HCT116 (cell line): Measurements from ENCODE around the gene OR10G7. TPM values are rescaled to one million over a fixed set of nuclear protein-coding genes. Genes with fewer than 3 reads are reported as not detected.

Experiments
- ATAC-seq: fragments of 200-7000 bp; cut with Tn5 transposase; 2 replicates; pipeline ENCODE4 v1.9.1; 2020; ENCODE audit warnings: mild to moderate bottlenecking, moderate library complexity
- BruUV-seq: library from RNA; stranded (reverse); fragments of 400-500 nt; replicated peaks from 2 replicates; lab custom pipeline; 2021; lab: Mats Ljungman, UMichigan
- CTCF ChIA-PET: fragments of 300-600 bp; sonication (Branson Sonifier 250); formaldehyde crosslinking; loops from one replicate; lab custom pipeline; 2021; ENCODE audit warnings: antibody characterized with exemption; lab: Charles Lee
- POLR2A ChIA-PET: fragments of 300-600, 350-600 bp; sonication (Branson Sonifier 250); formaldehyde crosslinking; loops from one replicate; lab custom pipeline; 2021; ENCODE audit warnings: antibody characterized with exemption; lab: Charles Lee
- RAD21 ChIA-PET, 2 experiments: fragments of 300-600 bp; sonication (Branson Sonifier 250); formaldehyde crosslinking; loops; one replicate each; lab custom pipeline; 2023; ENCODE audit warnings: low total read pairs in 2 of 2; ENCODE audit not compliant: uncharacterized antibody in 2 of 2, unreplicated experiment in 2 of 2, low non-redundant PET in 1 of 2; lab: Charles Lee
- DNase-seq: peaks from one replicate; pipeline ENCODE4 v3.0.0-alpha.2; 2010; ENCODE audit warnings: low read depth, low spot score
- H2AFZ ChIP-seq: fragments of 200-600 bp; shearing (Covaris generic), sonication (generic); 2 replicates; pipeline ENCODE4 v1.6.1; 2017; ENCODE audit warnings: low read depth, mixed run types, mixed read lengths, antibody characterized with exemption, low read length; ENCODE audit not compliant: poor library complexity, severe bottlenecking
- H3K27ac ChIP-seq: 2 replicates; pipeline ENCODE4 v1.5.1; 2012; ENCODE audit warnings: low read depth, low read length
- H3K27me3 ChIP-seq: fragments of 200-600 bp; sonication (generic); 2 replicates; pipeline ENCODE4 v1.6.1; 2016; ENCODE audit warnings: mixed run types, low read length, mixed read lengths; ENCODE audit not compliant: insufficient read depth
- H3K36me3 ChIP-seq, 2 experiments: fragments of 200-500 bp in 1 of 2; fragments of 200-600 bp in 1 of 2; sonication (Bioruptor generic) in 1 of 2; sonication (generic) in 1 of 2; 2 replicates each; pipeline versions ENCODE4 v1.5.1 to v1.6.1; 2014 to 2016; ENCODE audit warnings: low read length in 2 of 2, inconsistent platforms in 1 of 2, mixed read lengths in 1 of 2, mixed run types in 1 of 2; ENCODE audit not compliant: insufficient read depth in 2 of 2, control insufficient read depth in 1 of 2
- H3K4me1 ChIP-seq, 2 experiments: fragments of 200-600 bp in 1 of 2; sonication (generic) in 1 of 2; 2 replicates each; pipeline versions ENCODE4 v1.5.1 to v1.6.1; 2012 to 2017; ENCODE audit warnings: low read length in 2 of 2, inconsistent platforms in 1 of 2, mild to moderate bottlenecking in 1 of 2, mixed read lengths in 1 of 2, mixed run types in 1 of 2, moderate library complexity in 1 of 2; ENCODE audit not compliant: insufficient read depth in 2 of 2, control insufficient read depth in 1 of 2
- H3K4me2 ChIP-seq: fragments of 200-600 bp; sonication (generic); 2 replicates; pipeline ENCODE4 v1.6.1; 2017; ENCODE audit warnings: mixed run types, low read length, mixed read lengths
- H3K4me3 ChIP-seq, 2 experiments: fragments of 200-600 bp in 1 of 2; sonication (generic) in 1 of 2; replicated peaks in 1 of 2; 2 replicates each; pipeline ENCODE4 v1.5.1; 2011 to 2016; ENCODE audit warnings: low read length in 2 of 2, control low read depth in 1 of 2, low read depth in 1 of 2, mild to moderate bottlenecking in 1 of 2, mixed read lengths in 1 of 2, mixed run types in 1 of 2
- H3K79me2 ChIP-seq: fragments of 200-600 bp; sonication (generic); 2 replicates; pipeline ENCODE4 v1.6.1; 2017; ENCODE audit warnings: mild to moderate bottlenecking, mixed run types, low read length, moderate library complexity, mixed read lengths; ENCODE audit not compliant: insufficient read depth
- H3K9ac ChIP-seq: fragments of 200-600 bp; sonication (generic); 2 replicates; pipeline ENCODE4 v1.6.1; 2016; ENCODE audit warnings: low read length, mixed read lengths
- H3K9me2 ChIP-seq: fragments of 200-600 bp; sonication (generic), shearing (Covaris generic); 2 replicates; pipeline ENCODE4 v1.6.1; 2017; ENCODE audit warnings: mixed run types, mild to moderate bottlenecking, moderate library complexity; ENCODE audit not compliant: insufficient read depth
- H3K9me3 ChIP-seq, 2 experiments: fragments of 200-500 bp in 1 of 2; fragments of 200-600 bp in 1 of 2; sonication (Bioruptor generic) in 1 of 2; sonication (generic) in 1 of 2; 2 replicates each; pipeline ENCODE4 v1.6.1; 2014 to 2017; ENCODE audit warnings: low read length in 2 of 2, mixed read lengths in 2 of 2, inconsistent platforms in 1 of 2, low read depth in 1 of 2, mild to moderate bottlenecking in 1 of 2, mixed run types in 1 of 2, moderate library complexity in 1 of 2; ENCODE audit not compliant: control insufficient read depth in 1 of 2, insufficient read depth in 1 of 2
- H4K20me1 ChIP-seq: fragments of 200-600 bp; sonication (generic), shearing (Covaris generic); 2 replicates; pipeline ENCODE4 v1.6.1; 2017; ENCODE audit warnings: mixed run types, mild to moderate bottlenecking, moderate library complexity; ENCODE audit not compliant: insufficient read depth
- EZH2phosphoT487 ChIP-seq: fragments of 200-600 bp; IDR thresholded peaks from 2 replicates; pipeline ENCODE4 v1.6.1; 2018; ENCODE audit warnings: antibody characterized with exemption, borderline replicate concordance
- POLR2A ChIP-seq: IDR thresholded peaks from 2 replicates; pipeline ENCODE4 v1.7.0; 2011; ENCODE audit warnings: borderline replicate concordance; ENCODE audit not compliant: insufficient read depth, insufficient read length; ENCODE audit errors: extremely low read depth
- SIN3A ChIP-seq: IDR thresholded peaks from 2 replicates; pipeline ENCODE4 v1.6.1; 2012; ENCODE audit warnings: low read depth
- SP1 ChIP-seq: IDR thresholded peaks from 2 replicates; pipeline ENCODE4 v1.6.1; 2012; ENCODE audit warnings: low read depth
- ZFX ChIP-seq: fragments of 450-650 bp; IDR thresholded peaks from 2 replicates; pipeline ENCODE4 v1.6.1; 2017
- intact Hi-C: fragments of 100-400 bp; cut with micrococcal nuclease; formaldehyde crosslinking; loops from 2 replicates; pipeline ENCODE4 v1.10.0; 2022
- total RNA-seq: library from RNA; stranded (reverse); gene quantifications from one replicate; pipeline ENCODE4 v1.2.1, GENCODE V29; 2021; ENCODE audit not compliant: unreplicated experiment
- TF ChIP-seq, protein P1 (sequence below): IDR thresholded peaks from 2 replicates; pipeline ENCODE4 v1.6.1; 2011; ENCODE audit warnings: mild to moderate bottlenecking, low read length, moderate library complexity; ENCODE audit not compliant: insufficient replicate concordance; ENCODE audit errors: extremely low read depth
- TF ChIP-seq, protein P2 (sequence below), 3 experiments: fragments of 200-600 bp in 1 of 3; sonication (generic) in 1 of 3; IDR thresholded peaks in 2 of 3; conservative IDR thresholded peaks in 1 of 3; 2 replicates each; pipeline ENCODE4 v1.5.1; 2012 to 2017; ENCODE audit warnings: low read depth in 2 of 3, low read length in 2 of 3, antibody characterized with exemption in 1 of 3, borderline replicate concordance in 1 of 3, control low read depth in 1 of 3, mild to moderate bottlenecking in 1 of 3, mixed read lengths in 1 of 3, mixed run types in 1 of 3, moderate library complexity in 1 of 3; ENCODE audit not compliant: insufficient read depth in 1 of 3
- TF ChIP-seq, protein P3 (sequence below): IDR thresholded peaks from 2 replicates; pipeline ENCODE4 v1.6.1; 2012; ENCODE audit warnings: low read depth

The OR10G7 gene
- total RNA-seq, 1 experiment from 2014 or later: not detected

DNA sequence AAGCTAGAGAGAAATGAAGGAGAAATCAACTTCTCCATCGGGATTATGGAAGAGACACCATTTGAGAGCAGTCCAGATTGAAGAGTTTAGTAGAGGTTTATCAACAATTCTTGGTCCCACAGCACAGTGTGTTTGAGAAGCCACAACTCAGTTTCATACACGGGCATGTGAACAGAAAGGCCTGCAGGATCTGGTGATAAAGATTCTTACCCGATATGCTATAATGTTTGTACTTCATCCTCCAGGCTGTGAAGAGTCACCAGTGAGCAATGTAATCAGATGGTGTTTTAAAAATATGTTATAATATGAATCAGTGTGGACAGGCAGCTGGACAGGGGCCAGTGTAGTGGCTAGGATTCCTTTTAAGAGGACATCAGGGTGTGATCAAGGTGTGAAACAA lies 44.5 kb upstream of the OR10G7 start:
- Histone ChIP-seq H3K9me2 (no peaks in the 10 kb centered on the region), H4K20me1 (peaks cover 4% of the 10 kb centered on the region; the same call in 1 of the 2 replicates), H3K27ac (no peak overlapping the region), H3K36me3 (no peaks in the 10 kb centered on the region), H2AFZ (no peak overlapping the region), H3K4me3 (no peak overlapping the region), H3K4me2 (no peak overlapping the region), H3K9ac (no peak overlapping the region), H3K27me3 (peaks cover 61% of the 10 kb centered on the region), H3K9me3 (no peaks in the 10 kb centered on the region), H3K79me2 (no peaks in the 10 kb centered on the region), H3K4me1 (no peaks in the 10 kb centered on the region)
- TF ChIP-seq, protein P1, sequence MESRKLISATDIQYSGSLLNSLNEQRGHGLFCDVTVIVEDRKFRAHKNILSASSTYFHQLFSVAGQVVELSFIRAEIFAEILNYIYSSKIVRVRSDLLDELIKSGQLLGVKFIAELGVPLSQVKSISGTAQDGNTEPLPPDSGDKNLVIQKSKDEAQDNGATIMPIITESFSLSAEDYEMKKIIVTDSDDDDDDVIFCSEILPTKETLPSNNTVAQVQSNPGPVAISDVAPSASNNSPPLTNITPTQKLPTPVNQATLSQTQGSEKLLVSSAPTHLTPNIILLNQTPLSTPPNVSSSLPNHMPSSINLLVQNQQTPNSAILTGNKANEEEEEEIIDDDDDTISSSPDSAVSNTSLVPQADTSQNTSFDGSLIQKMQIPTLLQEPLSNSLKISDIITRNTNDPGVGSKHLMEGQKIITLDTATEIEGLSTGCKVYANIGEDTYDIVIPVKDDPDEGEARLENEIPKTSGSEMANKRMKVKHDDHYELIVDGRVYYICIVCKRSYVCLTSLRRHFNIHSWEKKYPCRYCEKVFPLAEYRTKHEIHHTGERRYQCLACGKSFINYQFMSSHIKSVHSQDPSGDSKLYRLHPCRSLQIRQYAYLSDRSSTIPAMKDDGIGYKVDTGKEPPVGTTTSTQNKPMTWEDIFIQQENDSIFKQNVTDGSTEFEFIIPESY: no peak
- TF ChIP-seq ZFX (no peak), EZH2phosphoT487 (no peak), SIN3A (no peak), POLR2A (no peak), SP1 (no peak)
- TF ChIP-seq, protein P2, sequence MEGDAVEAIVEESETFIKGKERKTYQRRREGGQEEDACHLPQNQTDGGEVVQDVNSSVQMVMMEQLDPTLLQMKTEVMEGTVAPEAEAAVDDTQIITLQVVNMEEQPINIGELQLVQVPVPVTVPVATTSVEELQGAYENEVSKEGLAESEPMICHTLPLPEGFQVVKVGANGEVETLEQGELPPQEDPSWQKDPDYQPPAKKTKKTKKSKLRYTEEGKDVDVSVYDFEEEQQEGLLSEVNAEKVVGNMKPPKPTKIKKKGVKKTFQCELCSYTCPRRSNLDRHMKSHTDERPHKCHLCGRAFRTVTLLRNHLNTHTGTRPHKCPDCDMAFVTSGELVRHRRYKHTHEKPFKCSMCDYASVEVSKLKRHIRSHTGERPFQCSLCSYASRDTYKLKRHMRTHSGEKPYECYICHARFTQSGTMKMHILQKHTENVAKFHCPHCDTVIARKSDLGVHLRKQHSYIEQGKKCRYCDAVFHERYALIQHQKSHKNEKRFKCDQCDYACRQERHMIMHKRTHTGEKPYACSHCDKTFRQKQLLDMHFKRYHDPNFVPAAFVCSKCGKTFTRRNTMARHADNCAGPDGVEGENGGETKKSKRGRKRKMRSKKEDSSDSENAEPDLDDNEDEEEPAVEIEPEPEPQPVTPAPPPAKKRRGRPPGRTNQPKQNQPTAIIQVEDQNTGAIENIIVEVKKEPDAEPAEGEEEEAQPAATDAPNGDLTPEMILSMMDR (IDR thresholded peaks at IDR 0.05 in 2 of 3, conservative IDR thresholded peaks at IDR 0.05 in 1 of 3; ENCODE audit: borderline replicate concordance in 1 of 3, insufficient read depth in 1 of 3, low read depth in 2 of 3, low read length in 2 of 3): no peak
- TF ChIP-seq, protein P3, sequence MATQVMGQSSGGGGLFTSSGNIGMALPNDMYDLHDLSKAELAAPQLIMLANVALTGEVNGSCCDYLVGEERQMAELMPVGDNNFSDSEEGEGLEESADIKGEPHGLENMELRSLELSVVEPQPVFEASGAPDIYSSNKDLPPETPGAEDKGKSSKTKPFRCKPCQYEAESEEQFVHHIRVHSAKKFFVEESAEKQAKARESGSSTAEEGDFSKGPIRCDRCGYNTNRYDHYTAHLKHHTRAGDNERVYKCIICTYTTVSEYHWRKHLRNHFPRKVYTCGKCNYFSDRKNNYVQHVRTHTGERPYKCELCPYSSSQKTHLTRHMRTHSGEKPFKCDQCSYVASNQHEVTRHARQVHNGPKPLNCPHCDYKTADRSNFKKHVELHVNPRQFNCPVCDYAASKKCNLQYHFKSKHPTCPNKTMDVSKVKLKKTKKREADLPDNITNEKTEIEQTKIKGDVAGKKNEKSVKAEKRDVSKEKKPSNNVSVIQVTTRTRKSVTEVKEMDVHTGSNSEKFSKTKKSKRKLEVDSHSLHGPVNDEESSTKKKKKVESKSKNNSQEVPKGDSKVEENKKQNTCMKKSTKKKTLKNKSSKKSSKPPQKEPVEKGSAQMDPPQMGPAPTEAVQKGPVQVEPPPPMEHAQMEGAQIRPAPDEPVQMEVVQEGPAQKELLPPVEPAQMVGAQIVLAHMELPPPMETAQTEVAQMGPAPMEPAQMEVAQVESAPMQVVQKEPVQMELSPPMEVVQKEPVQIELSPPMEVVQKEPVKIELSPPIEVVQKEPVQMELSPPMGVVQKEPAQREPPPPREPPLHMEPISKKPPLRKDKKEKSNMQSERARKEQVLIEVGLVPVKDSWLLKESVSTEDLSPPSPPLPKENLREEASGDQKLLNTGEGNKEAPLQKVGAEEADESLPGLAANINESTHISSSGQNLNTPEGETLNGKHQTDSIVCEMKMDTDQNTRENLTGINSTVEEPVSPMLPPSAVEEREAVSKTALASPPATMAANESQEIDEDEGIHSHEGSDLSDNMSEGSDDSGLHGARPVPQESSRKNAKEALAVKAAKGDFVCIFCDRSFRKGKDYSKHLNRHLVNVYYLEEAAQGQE: no peak
- ChIA-PET RAD21 (no interaction called here), CTCF (interaction anchor here (1.7 kb wide), 1 partner anchor 14 kb away, joined by 8 read pairs; no protein-coding TSS in a partner anchor), POLR2A (no interaction called here)
- BruUV-seq: no TSS peak
- intact Hi-C loops: no loop called here
- DNase-seq (no peak), ATAC-seq (no peak)
